IPS-18c (cell line): ENCODE results near the gene STXBP2.

Experiments
- H3K4me3 ChIP-seq: 2 replicates; pipeline ENCODE4 v1.7.0; 2013; ENCODE audit warnings: low read depth, mild to moderate bottlenecking, low read length, moderate library complexity; ENCODE audit not compliant: insufficient read depth
- H3K9me3 ChIP-seq: one replicate; pipeline ENCODE4 v1.6.1; 2013; ENCODE audit warnings: mild to moderate bottlenecking, low read length, moderate library complexity; ENCODE audit not compliant: control insufficient read depth, insufficient read depth

Gene STXBP2

DNA sequence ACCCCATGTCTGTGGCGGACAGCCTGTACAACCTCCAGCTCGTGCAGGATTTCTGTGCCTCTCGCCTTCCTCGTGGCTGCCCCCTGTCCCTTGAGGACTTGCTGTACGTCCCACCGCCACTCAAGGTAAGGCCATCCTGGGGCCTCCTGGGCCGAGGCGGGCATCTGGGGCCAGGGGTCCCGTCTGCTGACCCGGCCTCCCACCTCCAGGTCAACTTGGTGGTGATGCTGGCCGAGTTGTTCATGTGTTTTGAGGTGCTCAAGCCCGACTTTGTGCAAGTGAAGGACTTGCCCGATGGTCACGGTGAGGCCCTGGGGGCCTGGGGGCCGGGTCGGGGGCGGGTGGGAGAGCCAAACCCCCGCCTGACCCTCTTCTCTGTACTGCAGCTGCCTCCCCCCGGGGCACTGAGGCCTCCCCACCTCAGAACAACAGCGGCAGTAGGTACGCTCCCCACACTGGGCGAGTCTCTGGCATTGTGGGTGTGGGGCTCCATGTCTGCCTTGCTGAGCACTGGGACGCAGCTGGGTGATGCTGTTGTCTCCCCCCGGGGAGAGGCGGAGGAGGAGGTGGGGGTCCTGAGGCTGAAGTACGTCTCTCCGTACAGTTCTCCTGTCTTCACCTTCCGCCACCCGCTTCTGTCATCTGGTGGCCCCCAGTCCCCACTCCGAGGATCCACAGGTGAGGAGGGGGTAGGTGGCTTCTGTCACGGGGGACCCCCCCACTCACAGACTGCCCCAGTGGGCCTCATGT, 26.2 kb upstream of the STXBP2 start:
- Histone ChIP-seq H3K9me3 (no peaks in the 10 kb centered on the region), H3K4me3 (no peak overlapping the region)

DNA sequence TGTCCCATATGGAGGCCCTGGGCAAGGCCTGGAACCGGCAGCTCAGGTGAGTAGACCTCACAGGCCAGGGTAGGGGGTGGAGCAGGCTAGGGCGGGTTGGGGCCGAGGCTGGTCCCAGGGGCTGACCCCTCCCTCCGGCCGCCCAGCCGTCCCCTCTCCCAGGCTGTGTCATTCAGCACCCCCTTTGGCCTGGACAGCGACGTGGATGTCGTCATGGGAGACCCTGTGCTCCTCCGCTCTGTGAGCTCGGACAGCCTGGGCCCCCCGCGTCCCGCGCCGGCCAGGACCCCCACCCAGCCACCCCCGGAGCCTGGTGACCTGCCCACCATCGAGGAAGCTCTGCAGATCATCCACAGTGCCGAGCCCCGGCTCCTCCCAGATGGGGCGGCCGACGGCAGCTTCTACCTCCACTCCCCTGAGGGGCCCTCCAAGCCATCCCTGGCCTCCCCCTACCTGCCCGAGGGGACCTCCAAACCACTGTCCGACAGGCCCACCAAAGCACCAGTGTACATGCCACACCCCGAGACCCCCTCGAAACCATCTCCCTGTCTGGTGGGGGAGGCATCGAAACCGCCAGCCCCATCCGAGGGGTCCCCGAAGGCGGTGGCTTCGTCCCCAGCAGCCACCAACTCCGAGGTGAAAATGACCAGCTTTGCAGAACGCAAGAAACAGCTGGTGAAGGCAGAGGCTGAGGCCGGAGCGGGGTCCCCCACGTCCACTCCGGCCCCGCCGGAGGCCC, 25.2 kb upstream of the STXBP2 start:
- H3K4me3 ChIP-seq = no peak overlapping the region
- H3K9me3 ChIP-seq = no peaks in the 10 kb centered on the region

DNA sequence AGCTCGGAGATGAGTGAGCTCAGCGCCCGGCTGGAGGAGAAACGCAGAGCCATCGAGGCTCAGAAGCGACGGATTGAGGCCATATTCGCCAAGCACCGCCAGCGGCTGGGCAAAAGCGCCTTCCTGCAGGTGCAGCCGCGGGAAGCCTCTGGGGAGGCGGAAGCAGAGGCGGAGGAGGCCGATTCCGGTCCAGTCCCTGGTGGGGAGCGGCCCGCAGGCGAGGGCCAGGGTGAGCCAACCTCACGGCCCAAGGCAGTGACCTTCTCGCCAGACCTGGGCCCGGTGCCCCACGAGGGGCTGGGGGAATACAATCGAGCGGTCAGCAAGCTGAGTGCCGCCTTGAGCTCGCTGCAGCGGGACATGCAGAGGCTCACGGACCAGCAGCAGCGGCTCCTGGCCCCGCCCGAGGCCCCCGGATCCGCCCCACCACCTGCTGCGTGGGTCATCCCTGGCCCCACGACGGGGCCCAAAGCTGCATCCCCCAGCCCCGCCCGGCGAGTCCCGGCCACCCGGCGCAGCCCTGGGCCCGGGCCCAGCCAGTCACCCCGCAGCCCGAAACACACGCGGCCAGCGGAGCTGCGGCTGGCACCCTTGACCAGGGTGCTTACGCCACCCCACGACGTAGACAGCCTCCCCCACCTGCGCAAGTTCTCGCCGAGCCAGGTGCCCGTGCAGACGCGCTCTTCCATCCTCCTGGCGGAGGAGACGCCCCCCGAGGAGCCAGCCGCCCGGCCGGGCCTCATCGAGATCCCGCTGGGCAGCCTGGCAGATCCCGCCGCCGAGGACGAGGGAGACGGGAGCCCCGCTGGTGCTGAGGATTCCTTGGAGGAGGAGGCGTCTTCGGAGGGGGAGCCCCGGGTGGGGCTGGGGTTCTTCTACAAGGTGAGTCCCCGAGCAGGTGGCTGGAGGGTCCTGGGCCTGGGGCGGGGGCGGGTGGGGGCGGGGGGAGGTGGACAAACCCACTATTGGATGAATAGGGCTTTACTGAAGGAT, 24.3 kb upstream of the STXBP2 start:
- Histone ChIP-seq H3K9me3 (no peaks in the 10 kb centered on the region), H3K4me3 (no peak overlapping the region)

DNA sequence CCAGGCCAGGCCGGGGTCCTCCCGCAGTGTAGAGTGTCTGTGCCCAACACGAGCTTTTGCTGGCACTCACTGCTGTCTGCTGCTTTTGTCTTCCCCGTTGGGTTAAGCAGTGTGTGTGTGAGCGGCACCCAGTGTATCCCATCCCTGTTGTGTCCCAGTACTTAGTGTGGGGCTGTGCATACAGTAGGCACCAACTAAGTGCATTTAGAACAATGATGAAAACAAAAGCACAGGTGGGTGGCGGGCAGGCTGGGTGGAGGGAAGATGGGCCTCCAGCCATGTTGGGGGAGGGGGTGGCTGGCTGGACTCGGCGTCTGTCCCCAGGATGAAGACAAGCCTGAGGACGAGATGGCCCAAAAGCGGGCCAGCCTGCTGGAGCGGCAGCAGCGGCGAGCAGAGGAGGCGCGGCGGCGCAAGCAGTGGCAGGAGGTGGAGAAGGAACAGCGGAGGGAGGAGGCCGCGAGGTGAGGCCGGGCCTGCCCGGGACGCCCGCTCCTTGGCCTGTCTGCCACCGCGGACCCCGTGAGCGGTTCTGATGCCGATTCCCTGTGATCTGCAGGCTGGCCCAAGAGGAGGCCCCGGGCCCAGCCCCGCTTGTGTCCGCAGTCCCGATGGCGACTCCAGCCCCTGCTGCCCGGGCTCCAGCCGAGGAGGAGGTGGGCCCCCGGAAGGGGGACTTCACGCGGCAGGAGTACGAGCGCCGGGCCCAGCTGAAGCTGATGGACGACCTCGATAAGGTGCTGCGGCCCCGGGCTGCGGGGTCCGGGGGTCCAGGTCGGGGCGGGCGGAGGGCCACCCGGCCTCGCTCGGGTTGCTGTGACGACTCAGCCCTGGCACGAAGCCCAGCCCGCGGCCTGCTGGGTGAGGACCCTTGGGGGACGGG, 21.8 kb upstream of the STXBP2 start:
- no peaks in the 10 kb centered on the region for H3K9me3 ChIP-seq
- H3K4me3 ChIP-seq = no peak overlapping the region

DNA sequence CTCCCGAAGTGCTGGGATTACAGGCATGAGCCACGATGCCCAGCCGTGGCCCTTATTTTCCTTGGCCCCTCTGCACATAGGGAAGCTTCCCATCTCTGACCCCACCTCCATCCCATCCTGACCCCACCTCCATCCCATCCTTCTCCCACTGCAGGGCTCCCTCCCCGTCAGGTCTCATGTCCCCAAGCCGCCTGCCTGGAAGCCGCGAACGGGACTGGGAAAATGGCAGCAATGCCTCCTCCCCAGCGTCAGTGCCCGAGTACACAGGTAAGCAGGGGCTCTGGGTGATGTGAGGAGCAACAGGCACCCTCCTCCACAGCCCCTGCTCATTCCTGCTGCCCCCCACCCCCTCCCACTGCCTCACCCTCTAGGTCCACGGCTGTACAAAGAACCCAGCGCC, 19.7 kb upstream of the STXBP2 start:
- Histone ChIP-seq H3K9me3 (no peaks in the 10 kb centered on the region), H3K4me3 (no peak overlapping the region)

DNA sequence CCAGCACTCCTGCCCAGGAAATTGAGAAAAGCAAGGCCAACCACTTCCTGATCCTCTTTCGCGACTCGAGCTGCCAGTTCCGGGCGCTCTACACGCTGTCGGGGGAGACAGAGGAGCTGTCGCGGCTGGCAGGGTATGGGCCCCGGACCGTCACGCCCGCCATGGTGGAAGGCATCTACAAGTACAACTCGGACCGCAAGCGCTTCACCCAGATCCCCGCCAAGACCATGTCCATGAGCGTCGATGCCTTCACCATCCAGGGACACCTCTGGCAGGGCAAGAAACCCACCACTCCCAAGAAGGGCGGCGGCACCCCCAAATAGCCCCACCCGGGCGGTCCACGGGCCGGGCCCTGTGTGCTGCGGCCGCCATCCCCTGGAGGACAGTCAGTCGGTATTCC, 19.2 kb upstream of the STXBP2 start:
- Histone ChIP-seq H3K4me3 (no peak overlapping the region), H3K9me3 (no peaks in the 10 kb centered on the region)

DNA sequence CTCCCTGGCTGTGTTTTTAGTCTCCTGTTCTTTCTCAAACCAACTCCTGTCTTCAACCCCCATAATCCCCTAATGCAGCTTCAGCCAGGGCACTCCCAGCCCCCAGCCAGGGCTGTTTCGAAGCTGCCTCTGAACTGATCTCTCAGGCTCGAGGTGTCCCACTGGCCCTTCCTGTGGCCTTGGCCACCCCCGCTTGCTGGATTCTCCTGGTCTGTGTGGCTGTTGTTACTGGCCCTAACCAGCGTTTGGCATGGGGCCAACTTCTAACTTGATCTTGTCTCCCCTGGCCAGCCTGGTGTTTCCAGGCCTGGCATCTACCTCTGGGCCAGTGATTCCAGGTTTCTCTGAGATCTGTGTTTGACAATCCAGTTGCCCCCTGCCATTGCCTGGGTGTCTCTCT, 18.6 kb upstream of the STXBP2 start:
- H3K4me3 ChIP-seq = no peak overlapping the region
- no peaks in the 10 kb centered on the region for H3K9me3 ChIP-seq

DNA sequence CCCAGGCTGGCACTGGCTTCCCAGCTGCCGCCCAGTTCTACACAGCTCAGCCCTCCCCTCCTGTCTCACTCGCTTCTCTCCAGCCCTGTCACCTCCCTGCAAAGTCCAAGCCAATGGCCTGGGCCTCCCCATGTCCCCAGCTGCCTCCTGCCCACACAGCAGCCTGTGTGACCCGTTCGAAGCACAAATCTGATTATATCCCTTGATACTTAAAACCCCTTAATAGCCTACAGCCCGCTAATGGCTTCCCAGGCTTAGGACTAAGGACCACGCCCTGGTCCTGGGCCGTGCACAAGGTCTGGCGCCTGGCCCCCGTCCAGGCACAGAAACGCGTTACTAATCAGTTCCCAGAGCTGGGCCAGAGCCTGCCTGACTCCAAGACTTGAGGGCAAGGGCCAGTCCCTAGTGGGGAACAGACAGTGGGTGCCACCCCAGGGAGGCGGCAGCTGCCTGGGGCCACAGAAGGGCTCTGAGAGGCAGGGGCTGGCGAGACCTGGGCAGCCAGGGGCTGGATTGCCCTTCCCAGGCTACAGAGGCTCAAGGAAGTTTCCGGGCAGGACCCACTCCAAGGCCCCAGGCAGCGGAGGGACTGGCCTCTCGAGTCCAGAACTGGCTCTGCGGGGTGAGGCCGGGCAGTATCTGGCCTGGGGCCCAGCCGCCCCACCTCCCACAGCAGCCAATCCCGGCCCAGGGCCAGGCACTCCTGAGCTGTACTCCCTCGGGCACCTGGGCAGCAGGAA, 18.0 kb upstream of the STXBP2 start:
- no peaks in the 10 kb centered on the region for H3K9me3 ChIP-seq
- no peak overlapping the region for H3K4me3 ChIP-seq

DNA sequence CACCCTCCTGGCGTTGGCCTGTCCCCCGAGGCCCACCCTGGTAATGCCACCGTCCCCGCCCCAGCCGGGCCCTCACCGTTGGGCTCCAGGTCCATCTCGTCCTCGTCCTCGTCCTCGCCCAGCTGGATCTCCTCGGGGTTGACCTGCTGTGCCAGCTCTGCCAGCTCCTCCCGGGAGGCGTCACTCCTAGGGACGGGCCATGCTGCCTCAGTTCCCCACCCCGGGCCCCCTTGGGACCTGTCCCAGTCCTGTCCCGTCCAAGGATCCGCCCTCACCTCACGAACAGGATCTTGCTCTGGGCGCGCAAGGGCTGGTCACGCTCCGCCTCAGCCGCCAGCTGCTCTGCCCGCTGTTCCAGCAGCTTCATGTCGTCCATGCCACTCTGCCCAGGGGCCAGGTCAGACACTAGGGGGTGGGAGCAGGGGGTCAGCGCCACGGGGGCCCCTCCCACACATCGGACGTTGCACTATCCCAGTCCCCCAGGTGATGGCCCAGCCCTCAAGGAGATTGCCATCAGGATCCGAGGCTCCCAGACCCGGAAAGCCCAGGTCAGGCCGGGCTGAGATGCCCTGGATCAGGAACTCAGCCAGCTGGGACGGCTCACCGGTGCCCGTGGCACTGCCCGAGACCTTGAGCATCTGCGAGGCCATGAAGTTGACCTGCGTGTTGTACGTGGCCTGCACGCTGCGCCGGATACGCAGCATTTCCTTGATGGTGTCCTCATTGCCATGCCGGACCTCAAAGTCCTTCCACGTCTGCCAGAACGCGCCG, 17.1 kb upstream of the STXBP2 start:
- H3K4me3 ChIP-seq = no peak overlapping the region
- no peaks in the 10 kb centered on the region for H3K9me3 ChIP-seq

DNA sequence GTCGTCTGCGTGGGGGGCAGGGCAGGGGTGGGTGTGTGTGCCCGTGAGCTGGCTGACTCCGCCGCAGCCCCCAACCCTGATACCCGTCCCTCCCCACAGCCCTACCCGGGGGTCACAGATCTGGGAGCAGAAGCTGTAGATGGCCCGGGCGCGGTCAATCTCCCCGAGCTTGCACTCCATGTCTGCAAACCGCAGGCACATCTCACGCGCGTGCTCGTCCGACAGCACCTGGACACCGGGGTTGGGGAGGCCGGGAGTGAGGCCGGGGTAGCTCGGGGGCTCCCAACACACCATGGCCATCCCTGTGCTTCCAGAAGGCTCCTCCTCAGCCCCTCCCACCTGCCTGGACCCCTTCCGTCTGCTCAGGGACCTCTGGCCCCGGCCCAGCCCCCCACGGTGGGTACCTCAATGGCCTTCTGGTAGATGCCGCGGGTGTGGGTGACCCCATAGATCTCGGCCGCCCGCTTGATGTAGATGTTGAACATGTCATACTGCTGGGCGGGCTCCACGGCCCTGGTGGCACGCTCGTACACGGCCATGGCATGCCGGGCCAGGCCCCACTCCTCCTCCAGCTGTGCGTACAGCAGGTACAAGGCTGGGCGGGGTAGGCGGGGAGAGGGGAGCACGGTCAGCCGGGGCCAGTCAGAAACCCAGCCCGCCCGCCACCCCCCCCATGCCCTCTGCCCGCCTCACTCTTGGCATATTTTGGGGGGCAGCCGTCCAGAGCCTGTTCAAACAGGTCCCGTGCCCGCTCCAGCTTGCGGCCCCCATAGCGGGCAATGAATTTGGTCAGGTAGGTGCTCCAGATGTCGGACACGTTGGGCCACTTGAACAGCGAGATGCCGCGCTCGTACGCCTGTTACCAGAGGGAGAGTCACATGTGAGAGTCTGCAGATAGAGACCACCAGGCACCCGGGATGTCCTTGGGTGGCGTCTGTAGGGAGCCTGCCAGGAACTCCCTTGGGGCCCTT, 16.2 kb upstream of the STXBP2 start:
- Histone ChIP-seq H3K9me3 (no peaks in the 10 kb centered on the region), H3K4me3 (no peak overlapping the region)

DNA sequence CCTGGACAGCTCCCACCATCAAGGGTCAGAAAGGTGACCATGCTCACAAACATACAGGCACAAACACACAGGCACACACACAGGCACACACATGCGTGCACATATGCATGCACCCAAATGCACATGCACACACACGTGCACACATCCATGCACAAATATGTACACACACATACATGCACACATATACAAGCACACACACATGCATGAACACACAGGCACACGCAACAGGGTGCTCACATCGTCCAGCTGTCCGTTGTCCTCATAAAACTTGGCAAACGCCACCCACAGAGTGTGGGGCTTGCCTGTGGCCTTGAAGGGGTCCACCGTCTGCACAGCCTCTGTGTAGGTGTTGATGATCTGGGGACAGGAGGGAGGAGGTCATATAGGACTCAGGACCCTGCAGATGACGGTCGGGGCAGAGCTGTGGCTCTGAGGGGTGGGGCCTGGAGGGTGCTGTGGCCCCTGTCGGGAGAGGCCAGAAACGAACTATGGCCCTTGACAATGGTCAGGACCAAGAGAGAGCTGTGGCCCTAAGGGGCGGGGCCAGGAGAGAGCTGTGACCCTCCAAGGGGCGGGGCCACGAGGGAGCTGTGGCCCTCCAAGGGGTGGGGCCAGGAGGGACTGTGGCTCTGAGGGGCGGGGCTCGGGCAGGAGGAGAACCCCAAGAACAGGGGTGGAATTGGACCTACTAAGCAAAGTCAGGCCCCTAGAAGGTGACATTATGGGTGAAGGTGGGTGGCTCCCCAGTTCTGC, 13.8 kb upstream of the STXBP2 start:
- no peak overlapping the region for H3K4me3 ChIP-seq

DNA sequence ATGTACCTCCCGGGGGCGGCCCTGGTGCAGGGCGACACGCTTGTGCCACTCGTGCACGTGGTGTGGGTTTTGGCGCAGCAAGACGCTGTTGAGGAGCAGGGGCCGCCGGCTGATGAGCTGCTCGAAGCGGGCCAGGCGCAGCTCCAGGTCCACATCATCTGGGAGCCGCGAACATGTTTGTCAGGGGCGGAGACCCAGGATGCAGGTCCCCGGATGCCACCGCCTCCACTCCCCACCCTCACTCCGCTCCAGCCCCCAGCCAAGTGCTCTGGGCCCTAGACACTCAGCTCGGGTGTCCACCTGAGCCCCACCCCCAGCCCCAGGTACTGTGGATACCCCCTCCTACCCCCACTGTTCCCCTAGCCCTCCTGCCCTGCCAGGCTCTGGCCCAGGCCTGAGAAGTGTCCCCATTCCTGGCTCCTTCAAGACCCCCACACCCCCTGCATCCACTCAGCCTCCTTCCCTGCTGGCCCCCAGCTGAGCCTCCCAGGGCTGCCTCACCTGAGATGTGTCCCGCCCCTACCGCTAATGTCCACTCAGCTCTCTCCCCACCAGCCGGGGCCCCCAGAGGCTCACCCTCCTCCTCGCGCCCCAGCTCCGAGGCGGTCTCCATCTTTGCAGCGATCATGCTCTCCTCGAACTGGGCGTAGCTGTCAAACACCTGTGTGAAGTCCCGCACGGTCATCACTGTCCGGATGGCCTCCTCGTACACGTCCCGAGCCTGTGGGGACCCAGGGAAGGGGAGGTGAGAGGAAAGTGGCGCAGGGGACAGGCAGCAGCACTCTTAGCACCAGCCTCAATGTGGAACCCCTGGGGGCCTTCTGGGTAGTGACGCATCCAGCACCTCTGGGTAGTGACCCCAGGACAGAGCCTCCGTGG, 12.9 kb upstream of the STXBP2 start:
- Histone ChIP-seq H3K9me3 (no peaks in the 10 kb centered on the region), H3K4me3 (no peak overlapping the region)

More for the DNA sequence above, 13.8 kb upstream of the STXBP2 start:
- no peaks in the 10 kb centered on the region for H3K9me3 ChIP-seq

DNA sequence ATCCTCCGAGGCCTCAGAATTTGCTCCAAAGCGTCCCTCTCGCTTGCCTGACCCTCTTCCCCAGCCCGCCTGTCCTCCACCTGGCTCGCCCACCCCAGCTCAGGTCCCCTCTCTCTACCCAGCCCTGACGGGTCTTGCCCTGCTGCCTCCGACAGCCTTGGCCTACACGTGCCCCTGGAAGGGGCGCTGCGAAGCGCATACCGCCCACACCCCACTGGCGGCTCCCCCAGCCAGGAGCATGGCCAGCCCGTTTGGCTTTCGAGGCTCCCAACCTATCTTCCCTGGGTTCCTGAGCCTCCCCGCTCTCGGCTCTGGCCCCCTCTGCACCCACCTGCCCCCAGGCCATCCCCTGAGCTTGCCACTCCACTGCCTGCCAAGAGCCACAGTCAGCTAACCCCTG, 12.1 kb upstream of the STXBP2 start:
- Histone ChIP-seq H3K9me3 (no peaks in the 10 kb centered on the region), H3K4me3 (no peak overlapping the region)
